ENCODE measurements around the gene LAMB2. TPM values are rescaled to one million over a fixed set of nuclear protein-coding genes. Genes with fewer than 3 reads are reported as not detected.

LAMB2 gene
- total RNA-seq, 3 donors from 2014 or later, result 52.1 to 354 (median 82.0) TPM

DNA sequence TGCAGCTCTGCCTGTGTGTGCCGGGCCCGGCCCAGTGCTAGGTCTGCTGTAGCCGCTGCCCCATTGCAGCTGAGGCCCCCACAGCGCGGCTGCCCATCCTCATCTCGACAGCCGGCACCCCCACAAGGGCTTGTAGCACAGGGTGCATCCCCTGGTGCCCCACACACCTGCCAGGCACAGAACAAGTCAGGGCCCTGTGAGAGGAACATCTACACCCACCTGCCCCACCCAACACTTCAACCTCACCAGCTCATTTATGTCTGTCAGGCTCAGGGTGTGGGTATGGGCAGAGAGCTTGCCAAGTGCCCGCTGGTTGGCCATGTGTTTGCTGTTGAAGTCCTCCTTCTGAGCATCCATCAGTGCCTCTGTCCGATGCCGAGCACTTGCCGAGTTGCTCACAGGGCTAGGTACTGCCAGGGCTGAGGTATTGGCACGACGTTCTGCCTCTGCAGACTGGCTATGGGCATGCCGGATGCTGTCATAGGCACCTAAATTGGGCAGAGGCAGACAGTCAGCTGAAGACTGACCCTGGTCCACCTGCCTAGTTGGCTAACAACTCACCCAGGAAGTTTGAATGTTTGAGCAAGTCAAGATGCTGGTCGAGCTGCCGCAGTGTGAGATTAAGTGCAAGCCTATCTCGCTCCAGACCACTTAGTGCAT lies 9.8 kb downstream of the LAMB2 start:
- intact Hi-C loops (cut with DNase I, micrococcal nuclease), result no loop called here
- ATAC-seq (no peak), DNase-seq (no peak)
- H3K4me1 ChIP-seq (ENCODE audit: low read depth), result peaks cover 20% of the 10 kb centered on the region
- H3K4me3 ChIP-seq, result no peak overlapping the region
- no peaks in the 10 kb centered on the region for H3K9me3 ChIP-seq
- H3K36me3 ChIP-seq (ENCODE audit: low read depth), result no peaks in the 10 kb centered on the region
- TF ChIP-seq, protein P1, sequence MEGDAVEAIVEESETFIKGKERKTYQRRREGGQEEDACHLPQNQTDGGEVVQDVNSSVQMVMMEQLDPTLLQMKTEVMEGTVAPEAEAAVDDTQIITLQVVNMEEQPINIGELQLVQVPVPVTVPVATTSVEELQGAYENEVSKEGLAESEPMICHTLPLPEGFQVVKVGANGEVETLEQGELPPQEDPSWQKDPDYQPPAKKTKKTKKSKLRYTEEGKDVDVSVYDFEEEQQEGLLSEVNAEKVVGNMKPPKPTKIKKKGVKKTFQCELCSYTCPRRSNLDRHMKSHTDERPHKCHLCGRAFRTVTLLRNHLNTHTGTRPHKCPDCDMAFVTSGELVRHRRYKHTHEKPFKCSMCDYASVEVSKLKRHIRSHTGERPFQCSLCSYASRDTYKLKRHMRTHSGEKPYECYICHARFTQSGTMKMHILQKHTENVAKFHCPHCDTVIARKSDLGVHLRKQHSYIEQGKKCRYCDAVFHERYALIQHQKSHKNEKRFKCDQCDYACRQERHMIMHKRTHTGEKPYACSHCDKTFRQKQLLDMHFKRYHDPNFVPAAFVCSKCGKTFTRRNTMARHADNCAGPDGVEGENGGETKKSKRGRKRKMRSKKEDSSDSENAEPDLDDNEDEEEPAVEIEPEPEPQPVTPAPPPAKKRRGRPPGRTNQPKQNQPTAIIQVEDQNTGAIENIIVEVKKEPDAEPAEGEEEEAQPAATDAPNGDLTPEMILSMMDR (IDR thresholded peaks at IDR 0.05), result no peak

DNA sequence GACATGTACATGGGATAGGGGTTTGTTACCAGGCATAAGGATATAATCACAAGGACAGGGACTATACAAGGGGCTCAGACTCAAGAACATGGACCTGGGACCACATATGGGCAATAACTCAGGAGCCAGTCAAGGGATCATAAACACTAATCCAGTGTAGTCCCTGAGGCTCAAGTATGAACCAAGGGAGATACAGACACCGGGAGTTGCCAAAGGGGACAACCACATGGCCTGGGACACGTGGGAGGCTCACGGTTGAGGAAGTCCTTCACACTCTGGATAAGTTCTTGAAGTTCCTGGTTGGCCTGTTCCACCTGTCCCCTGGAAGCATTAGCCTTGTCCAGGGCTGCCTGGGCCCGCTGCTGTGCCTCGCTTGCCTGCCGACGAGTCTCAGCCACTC lies 10.4 kb downstream of the LAMB2 start:
- no peaks in the 10 kb centered on the region for H3K9me3 ChIP-seq
- TF ChIP-seq, protein P1 (IDR thresholded peaks at IDR 0.05), result no peak
- no peak for ATAC-seq
- DNase-seq, result no peak
- intact Hi-C loops (cut with DNase I, micrococcal nuclease), result no loop called here
- no peaks in the 10 kb centered on the region for H3K36me3 ChIP-seq (ENCODE audit: low read depth)
- peaks cover 20% of the 10 kb centered on the region for H3K4me1 ChIP-seq (ENCODE audit: low read depth)
- no peak overlapping the region for H3K4me3 ChIP-seq

DNA sequence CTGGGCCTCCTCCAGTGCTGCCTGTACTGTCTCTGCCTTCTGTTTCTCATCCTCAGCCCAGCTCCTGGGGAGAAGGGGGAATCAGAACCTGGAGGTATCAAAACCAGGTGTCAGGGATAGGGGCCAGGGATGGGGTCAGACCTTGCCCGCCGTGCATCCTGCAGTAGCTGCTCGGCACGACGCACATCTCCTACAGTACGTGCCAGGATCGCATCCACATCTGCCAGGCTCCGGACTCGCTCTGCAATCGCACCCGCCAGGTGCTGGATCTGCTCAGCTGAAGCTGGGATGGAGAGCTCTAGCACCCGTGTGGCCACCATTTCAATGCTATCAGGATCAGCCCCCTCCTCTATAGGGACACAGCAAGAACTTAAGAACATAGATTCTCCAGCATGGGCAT lies 10.8 kb downstream of the LAMB2 start:
- intact Hi-C loops (cut with DNase I, micrococcal nuclease), result no loop called here
- DNase-seq, result no peak
- Histone ChIP-seq H3K9me3 (no peaks in the 10 kb centered on the region), H3K4me3 (no peak overlapping the region), H3K36me3 (ENCODE audit: low read depth) (peaks cover 1% of the 10 kb centered on the region), H3K4me1 (ENCODE audit: low read depth) (peaks cover 20% of the 10 kb centered on the region)
- TF ChIP-seq, protein P1 (IDR thresholded peaks at IDR 0.05), result no peak
- no peak for ATAC-seq

DNA sequence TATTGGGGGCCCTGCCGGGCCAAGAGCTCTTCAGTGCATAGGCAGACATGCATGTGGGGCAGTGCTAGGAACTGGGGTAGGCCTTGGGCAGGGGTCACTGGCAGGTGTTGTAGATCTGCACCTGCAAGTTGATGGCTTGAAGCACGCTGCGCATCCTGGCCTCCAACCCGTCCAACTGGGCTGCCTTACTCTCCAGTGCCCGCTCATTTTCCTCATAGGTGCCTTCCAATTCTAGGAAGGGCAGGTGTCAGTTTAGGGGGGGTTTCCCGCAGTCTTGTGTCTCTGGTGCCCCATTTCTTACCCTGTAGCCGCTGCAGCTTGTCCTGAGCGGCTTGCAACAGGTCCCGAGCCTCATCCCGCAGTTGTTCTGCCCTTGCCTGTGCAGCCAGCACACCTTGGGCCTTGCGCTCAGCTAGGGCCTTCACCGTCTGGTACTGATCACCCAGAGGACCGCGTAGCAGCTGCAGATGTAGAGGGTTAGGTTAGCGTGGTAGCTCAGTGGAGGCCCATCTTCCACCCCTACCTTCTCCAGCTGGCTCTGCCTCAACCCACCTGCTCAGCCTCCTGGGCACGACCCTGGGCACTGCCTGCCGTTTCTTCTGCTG lies 11.6 kb downstream of the LAMB2 start:
- DNase-seq (peak in 1 of 3 donors; percentile 53), ATAC-seq (no peak)
- Histone ChIP-seq H3K9me3 (no peaks in the 10 kb centered on the region), H3K36me3 (ENCODE audit: low read depth) (peaks cover 8% of the 10 kb centered on the region), H3K4me1 (ENCODE audit: low read depth) (peaks cover 20% of the 10 kb centered on the region), H3K4me3 (no peak overlapping the region)
- TF ChIP-seq, protein P1 (IDR thresholded peaks at IDR 0.05), result no peak
- intact Hi-C loops (cut with DNase I, micrococcal nuclease), result no loop called here

DNA sequence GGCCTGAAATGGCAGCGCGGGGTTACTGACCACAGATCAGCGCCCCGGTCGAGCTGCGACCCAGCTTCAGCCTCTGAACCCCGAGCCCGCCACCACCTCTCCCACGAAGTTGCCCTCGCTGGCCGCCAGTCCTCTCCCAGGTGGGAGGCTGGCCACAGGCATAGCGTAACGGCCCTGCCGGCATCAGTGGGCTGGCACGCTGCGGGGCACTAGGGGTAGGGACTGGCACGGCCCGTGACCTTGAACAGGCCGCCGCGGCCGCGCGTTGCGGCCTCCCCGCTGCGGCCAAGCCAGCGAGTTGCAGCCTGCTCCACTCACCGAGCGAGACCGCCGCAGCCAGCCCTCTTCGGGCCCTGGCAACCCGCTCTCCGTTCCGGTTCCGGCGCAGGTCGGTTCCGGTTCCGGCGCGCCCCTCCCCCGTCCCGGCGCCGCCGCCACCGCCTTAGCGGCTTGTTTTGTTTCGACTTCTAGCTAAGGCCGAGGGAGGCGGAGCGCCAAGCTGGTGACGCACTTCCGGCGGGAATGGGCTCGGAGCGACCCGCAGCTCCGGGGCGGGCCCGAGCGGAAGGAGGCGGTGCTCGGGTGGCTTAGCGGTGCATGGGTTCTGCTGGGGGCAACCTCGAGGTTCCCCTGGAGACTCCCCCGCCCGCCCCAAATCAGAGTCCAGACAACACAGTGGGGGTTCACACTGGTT lies 12.3 kb downstream of the LAMB2 start, which contains the start of gene USP19:
Gene USP19 (minus strand): TSS at position 386 of the 694 bp plus-strand sequence. CDS start 1,678 bp downstream, outside the sequence.
- DNase-seq (peak; percentile 98), ATAC-seq (peak; percentile 97)
- Histone ChIP-seq H3K36me3 (ENCODE audit: low read depth) (peaks cover 14% of the 10 kb centered on the region), H3K4me1 (ENCODE audit: low read depth) (peaks cover 20% of the 10 kb centered on the region), H3K9me3 (no peaks in the 10 kb centered on the region), H3K4me3 (peak within 1 kb of the TSS; percentile 96)
- intact Hi-C loops (cut with DNase I, micrococcal nuclease), result no loop called here
- TF ChIP-seq, protein P1 (IDR thresholded peaks at IDR 0.05), result peak; percentile 8
